GM21529 (cell line): ENCODE measurements around the gene STOML1.
"Not testable (repeated sequence)": the region's sequence is repeated elsewhere in the genome, so short reads cannot be mapped to it uniquely, and the experiment has no call there.

Source experiments
- ATAC-seq: cut with Tn5 transposase; IDR thresholded peaks from one replicate; pipeline ENCODE4 v1.9.1; 2021; ENCODE audit not compliant: unreplicated experiment

The STOML1 gene

GRCh38 chr15:73988445-73988969 is 3.6 kb downstream of the STOML1 start:
- ATAC-seq, result no peak

DNA sequence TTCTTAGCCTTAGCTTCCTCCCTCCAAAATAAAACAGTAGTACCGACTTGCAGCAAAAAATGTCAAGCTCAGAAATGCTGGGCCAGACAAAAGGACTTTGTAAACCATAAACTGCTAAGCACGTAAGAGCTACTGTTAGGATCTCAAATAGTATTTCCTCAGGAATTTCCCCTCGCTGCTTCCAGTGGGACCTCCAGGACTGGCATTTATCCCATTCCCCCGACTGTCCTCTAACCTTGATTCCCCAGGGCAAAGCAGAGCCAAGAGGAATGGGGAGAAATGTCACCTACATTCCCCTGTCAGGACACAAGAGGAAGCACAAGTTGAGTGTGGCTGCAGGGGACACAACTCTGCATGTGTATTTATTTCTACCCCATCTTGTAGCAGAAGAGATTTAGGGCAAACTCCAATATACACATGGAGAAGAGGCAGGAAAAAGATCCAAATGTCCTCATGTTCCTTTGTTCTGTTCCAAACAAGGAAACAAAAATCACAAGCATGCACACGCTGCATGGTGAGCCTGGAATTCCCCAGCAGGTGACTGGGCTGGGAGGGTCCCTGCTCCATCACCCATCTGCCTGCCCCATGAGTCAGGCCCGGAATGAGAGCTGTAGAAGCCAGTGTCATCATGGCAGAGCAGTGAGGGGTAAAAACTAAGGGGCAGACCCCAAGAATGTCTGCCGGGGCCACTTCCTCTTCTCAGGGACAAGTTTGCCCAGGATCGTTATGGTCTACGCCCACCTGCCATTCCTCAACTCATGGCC is 4.2 kb downstream of the STOML1 start:
- ATAC-seq, result no peak

DNA sequence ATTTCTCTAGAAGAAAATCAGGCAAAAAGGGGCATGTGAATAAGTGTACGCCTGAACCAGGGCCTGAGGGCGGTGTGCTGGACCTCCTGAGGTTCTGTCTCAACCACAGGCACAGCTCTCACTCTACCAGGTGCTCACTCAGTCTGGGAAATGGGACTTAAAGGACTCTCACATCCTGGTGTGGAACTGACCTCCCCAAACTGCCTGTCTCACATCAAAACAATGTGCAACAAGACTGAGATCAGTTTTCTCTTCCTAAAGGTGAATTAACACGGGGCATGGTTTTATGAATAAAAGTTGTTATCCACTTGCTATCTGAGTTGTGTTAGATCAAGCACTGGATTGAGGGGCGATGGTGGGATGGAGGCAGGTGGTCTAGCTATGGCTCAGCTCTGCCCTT is 4.8 kb downstream of the STOML1 start:
- no peak for ATAC-seq

- no peak for ATAC-seq
Observed at GRCh38 chr15:73986776-73987056, 5.4 kb downstream of the STOML1 start.

GRCh38 chr15:73986055-73986775 is 5.9 kb downstream of the STOML1 start:
- no peak for ATAC-seq

DNA sequence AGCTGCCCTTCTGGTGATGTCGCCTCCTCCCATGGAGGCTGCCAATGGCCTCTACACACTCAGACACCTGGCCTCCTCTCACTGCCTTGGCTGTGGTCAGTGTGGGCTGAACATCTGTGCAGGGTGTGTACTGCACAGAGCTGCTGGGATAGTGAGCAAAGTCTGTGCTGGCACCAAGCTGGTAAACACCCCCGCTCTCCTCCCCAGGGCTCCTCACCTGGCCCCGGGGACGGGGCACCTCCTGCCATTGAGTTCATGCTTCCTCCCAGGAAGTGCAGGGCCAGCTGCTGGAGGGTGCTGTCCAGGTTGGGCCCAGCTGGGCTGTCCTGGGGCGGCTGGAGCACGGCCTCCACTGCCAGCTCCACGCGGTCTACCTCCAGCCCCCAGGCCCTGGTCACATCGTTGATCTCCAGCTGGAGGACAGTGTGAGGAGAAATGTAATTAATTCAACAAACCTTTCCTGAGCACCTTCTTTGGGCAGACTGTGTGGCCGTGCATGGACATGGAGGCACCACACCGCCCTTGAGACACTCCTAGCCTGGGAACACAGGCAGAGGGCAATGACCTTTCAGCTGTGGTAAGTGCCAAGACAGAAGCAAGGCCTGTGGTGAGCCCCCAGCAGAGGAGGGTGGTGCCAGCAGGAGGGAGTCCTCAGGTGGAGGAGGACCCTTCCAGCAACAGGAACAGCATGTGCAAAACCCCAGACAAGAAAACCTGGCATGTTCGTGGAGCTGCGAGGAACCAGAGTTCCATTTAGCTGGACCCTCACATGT is 6.8 kb downstream of the STOML1 start:
- no peak for ATAC-seq

GRCh38 chr15:73984208-73984979 is 7.7 kb downstream of the STOML1 start:
- no peak for ATAC-seq

DNA sequence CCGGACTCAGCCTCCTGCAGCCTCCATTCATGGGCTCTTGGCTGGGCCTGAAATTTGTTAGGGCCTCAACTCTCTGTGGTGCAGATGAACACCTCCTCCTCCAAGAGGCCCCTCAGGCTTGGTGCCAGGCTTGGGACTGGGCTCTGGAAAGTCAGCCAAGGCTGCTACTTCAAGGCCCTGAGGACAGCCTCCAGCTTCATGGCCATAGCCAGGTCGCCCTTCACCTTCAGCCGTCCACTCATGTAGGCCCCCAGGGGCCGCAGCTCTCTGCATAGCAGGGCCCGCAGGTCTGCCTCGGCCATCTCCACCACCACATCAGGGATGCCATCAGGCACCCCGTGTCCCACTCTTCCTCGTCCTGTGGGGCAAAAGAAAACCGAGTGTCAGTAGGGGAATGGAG is 8.3 kb downstream of the STOML1 start:
- no peak for ATAC-seq

- no peak for ATAC-seq
Observed at GRCh38 chr15:73983211-73983727, 8.8 kb downstream of the STOML1 start.

DNA sequence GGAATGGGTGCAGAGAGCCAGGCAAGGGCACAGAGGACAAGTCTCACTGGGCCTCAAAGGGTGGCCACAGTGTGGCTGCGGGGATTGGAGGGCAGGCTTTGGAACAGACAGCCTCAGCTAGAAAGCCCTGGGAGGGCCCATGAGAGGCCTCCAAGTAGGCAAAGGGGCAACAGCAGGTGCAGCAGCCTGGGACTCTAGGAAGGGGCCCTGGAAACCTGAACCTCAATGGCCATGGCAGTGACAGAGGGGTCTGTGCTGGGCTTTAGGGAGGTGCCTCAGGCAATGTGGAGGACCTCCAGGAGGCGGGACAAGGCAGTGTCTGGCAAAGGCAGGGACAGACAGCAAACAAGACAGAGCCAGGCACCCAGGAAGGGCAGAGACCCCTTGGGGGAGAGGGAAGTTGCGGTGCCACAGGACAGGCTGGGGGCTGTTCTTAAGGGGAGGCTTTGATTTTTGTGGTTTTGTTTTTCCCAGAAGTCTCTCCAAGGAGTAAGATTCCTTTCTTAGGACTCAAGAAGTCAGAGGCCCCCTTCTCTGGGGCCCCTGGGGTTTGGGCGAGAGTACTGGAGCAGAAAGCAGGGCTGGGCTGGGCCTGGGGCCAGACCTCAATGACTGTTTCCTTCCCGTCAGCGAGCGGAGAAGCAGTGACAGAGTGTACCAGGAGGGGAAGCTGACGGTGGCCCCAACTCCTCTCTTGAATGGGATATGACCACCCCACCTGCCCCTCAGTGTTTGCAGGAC is 9.7 kb downstream of the STOML1 start:
- ATAC-seq, result peak; percentile 70

DNA sequence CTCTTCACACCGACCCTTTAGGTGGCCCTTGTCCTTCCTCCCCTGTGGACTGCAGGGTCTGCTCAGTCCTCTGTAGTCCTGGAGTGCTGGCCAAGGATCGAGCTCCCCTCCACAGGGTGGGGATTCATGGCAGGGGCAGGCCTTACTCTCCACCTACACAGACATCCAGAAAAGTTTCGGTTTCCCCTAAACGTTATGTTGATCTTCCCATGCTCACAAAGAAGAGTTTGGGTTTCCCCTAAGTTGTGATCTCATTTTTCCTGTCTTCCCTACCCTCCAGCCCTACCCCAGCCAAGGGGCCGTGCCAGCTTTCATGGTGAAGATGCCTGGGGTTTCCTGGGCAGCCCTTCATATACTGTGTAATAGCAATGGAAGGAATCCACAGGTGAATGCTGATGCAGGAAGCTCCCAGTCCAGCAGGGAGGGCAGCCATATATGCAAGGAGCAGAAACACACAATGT is 10.3 kb downstream of the STOML1 start:
- peak; percentile 17 for ATAC-seq

DNA sequence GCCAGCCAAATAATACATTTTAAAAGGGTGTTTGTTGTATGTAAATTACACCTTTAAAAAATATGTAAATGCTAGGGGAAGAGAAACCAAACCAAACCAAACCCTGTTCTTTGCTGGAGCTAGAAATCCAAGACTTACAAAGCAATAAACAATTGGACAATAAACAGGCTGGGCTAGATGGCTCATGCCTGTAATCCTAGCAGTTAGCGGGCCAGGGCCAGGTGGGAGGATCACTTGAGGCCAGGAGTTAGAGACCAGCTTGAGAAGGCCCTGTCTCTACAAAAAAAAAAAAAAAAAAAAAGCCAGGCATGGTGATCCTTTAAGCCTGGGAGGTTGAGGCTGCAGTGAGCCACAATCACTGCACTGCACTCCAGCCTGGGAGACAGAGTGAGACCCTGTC is 12.5 kb downstream of the STOML1 start:
- ATAC-seq, result no peak

DNA sequence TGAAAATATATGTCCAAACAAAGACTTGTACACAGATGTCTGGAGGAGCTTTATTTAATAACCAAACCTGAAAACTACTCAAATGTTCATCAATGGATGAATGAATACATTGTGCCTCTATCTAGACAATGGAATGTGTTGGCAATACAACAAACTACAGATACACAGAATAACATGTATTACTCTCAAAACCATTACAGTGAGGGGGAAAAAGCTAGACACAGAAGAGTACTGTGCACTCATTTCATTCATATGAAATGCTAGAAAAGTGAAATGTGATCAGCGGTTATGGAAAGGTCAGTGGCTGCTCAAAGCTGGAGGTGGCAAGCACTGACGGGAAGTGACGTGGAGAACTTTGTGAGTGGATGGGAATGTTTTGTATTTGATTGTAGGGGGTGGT is 13.2 kb downstream of the STOML1 start:
- no peak for ATAC-seq

DNA sequence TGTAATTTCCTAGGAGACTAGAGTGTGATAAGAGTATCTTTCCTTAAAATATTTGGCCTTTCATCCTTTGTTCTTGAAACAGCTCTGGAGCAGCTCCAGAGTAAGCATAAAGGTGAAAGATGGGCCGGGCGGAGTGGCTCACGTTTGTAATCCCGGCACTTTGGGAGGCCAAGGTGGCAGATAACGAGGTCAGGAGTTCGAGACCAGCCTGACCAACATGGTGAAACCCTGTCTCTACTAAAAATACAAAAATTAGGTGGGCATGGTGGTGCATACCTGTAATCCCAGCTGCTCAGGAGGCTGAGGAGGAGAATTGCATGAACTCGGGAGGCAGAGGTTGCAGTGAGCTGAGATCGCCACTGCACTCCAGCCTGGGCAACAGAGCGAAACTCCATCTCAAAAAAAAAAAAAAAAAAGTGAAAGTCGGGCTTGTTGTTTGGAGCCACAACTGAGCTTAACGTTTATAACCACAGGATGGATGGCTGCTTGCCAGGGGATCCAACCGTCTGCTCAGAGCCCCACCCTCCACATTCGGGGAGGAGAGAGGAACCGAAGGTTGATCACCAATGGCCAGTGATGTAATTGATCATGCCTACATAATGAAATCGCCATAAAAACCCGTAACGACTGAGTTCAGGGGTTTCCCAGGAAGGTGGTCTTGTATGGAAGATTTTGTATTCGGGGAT is 16.5 kb downstream of the STOML1 start:
- ATAC-seq, result not testable (repeated sequence)

GRCh38 chr15:73973683-73974200 is 18.4 kb downstream of the STOML1 start:
- not testable (repeated sequence) for ATAC-seq

DNA sequence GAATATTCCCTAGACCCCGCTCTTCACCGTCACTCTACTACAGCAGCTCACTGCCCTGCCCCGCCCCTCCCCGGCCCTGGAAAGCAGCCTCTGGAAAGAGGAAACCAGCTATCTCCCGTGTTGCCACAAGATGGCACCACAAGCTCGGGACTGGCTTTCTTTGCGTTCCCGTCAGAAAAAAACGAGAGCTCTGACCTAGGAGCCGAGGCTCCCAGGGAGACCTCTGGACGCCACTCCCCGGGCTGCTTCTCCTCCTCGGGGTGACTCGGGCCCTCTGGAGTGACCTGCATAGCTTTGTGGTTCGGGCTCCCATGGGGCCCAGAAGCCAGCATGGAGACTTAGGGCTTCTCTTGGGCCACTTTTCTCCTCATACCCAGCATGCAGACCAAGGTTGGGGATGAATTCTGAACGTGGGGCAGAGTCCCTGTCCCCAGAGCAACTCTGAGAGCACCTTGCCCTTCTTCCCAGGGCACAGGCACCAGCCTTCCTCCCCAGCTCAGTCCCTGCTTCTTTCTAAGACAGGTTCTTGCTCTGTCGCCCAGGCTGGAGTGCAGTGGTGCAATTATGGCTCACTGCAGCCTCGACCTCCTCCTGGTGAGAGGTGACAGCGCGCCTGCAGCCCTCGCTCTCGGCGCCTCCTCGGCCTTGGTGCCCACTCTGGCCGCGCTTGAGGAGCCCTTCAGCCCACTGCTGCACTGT is 19.0 kb downstream of the STOML1 start:
- ATAC-seq, result no peak

DNA sequence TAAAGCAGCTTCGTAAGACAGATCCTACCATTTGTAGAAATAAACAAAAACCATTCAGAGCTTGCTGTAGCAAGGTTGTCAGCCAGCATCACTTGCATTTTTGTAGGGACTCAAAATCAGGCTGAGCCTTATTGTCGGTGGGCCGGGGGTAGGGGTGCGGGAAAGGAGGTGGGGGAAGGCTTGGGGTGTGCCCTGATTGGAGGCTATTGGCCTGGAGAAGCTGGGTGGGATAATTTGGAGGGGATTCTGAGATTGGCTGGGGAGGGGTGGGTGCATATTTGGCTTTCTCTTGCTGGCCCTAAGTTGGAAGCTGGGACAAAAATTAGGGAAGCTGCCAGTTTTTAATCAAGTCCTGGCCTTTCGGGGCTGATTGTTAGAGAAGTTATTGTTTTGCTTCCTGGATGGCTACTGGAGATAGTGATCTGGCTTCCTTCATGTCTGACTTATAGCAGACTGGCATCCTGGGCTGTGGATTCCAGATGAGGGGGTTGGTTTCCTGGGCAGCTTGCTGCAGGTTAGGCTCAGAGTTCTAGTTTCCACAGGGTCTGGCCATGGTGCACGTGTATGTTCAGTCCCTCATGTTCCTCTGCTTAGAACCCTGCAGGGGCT is 22.8 kb downstream of the STOML1 start:
- ATAC-seq, result no peak

DNA sequence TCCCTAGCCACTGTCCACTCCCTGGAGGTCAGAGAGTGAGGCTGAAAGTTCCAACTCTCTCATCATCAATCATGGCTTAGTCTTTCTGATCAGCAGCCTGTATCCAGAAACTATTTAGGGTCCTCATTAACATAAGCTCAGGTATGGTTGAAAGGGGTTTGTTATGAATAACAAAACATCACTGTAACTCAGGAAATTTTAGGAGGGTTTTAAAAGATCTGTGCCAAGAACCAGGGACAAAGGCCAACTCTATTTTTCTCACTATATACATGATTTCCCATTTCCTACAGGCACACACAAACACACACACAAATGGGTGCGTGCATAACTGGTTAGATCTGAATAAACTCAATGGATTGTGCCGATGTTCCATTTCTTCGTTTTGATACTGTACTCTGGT is 23.6 kb downstream of the STOML1 start:
- ATAC-seq, result no peak
